NCI-H146 treated with DMSO at 0.1 percent for 48 hours (cell line): ENCODE measurements around the gene COL25A1.

Experiments
- DNase-seq: peaks from one replicate; lab custom pipeline; 2025; ENCODE audit not compliant: unreplicated experiment; lab: John Stamatoyannopoulos, UW

Gene COL25A1

DNA sequence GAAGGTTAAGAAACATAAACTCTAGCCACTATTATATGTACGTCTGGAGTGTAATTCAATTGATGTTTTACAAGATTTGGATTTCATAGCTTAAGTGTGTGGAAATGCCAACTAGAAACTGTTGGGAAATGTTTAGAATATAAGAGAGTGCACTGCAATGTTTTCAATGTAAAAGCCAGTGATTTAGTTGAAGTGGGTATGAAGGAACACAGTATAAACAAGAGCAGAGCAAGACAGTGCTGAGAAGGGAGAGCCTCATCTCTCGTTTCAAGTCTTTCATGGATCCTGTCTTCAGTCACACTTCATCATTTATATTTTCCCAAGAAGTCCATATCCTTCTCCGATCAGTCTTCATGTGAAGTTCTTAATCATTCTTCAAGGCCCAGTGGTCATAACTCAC, 375.7 kb downstream of the COL25A1 start:
- no peak for DNase-seq

- DNase-seq: no peak
These were observed 376.4 kb downstream of the COL25A1 start for GRCh38 chr4:108926061-108926460.

DNA sequence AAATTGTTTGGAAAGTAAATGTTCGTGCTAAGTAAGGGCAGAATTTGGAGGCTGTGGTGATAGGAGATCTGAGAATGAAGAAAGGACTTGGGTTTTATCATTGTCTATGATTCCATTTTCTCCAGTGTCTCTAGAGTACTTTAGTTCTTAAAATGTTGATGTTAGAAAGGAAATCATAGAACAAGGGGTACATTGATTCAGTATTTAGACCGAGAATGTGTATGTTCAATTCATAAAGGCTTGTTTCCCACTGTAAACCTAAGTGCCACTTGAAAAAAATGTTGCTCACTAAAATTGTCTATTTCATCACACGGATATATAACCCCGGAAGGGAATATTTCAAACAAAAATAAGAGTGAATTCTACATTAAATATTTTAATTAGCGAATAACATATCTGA, 380.3 kb downstream of the COL25A1 start:
- no peak for DNase-seq

GRCh38 chr4:108920395-108921087, 381.9 kb downstream of the COL25A1 start:
- no peak for DNase-seq

- DNase-seq: no peak
These were observed 383.1 kb downstream of the COL25A1 start for GRCh38 chr4:108919226-108919893.

GRCh38 chr4:108917255-108917654, 385.2 kb downstream of the COL25A1 start:
- DNase-seq: no peak

- no peak for DNase-seq
These were observed 385.8 kb downstream of the COL25A1 start for GRCh38 chr4:108916638-108917037.

DNA sequence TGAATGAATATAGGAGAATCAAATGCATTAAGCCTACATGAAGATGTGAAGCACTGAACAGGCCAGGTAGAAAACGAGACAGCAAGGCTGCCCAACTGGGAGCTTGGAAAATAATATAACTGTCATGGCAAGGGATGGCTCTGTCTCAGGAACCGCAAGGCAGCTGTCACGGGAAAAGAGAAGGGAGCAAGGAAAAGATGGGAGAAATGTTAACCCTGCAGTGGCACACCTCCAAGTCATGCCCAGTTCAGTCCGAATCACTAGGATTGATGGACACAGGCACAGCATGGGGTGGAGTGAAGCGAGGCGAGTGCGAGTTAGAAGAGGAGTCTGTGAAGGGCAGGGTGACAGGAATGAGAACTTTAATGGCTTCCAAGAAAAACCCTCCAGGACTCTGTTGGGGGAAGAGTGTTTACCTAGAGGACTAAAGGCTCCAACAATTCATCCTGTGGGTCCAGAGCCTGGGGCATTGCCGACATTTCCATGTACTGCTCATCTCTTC, 395.5 kb downstream of the COL25A1 start:
- no peak for DNase-seq

GRCh38 chr4:108906006-108906405, 396.5 kb downstream of the COL25A1 start:
- no peak for DNase-seq

- DNase-seq: no peak
These were observed 398.8 kb downstream of the COL25A1 start for GRCh38 chr4:108903464-108904221.

GRCh38 chr4:108902769-108903168, 399.7 kb downstream of the COL25A1 start:
- no peak for DNase-seq

DNA sequence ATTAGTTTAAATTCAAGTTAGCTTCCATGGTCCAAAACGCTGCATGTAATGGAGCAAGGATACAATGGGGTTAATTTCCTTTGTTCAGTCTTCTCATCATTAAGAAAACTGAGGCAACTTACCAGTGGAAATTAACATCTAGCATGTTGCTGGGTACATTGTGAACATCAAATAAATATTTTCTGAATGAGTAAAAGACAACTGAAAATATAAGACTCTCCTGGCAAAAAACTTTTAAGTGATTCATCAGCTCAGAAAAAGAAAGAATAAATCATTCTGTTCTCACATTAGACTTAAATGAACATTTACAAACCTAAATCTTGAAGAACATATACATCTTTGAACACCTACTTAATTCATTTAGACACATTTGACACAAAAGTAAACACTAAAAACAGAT, 401.2 kb downstream of the COL25A1 start:
- no peak for DNase-seq

DNA sequence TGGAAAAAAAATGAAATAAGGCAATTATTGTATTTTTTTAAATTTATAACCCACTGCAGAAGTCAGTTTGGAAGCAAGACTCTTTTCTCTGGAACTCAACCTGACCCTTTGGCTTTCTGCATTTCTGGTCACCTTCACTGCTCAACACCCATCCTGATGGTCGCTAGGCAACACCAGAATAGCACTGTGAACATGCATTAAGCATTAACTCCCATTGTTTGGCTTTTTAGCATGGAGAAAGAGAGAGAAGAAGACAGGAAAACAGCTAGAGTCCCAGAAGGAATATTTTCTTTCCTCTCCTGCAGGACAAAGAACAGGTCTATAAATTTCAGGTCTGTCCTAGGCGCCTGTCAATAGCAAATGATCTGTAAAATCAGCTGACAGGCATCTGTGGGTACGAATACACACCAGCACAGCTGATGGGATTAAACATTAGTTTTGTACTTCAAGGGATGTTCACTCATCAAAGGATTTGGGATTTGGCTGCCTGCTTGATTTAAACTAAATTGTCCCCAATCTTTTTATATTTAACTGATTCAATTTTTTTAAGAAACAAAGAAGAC, 402.4 kb downstream of the COL25A1 start:
- no peak for DNase-seq

DNA sequence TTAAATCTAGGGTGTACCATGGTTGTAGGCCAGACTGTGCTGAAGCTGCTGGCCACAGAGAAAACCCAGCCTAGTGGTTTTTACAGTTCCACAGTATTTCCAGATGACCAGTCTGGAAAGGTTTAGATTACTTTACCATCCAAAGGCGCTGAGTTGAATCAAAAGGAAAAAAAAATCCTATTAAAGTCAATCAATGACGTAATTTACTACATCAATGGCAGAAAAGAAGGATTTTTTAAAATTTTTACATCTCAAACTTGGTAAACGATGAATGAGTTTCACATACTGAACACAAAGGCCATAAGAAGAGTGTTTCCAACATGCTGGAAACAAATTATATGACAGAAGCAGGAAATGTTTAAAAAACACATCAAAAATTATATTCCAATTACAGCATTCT, 409.0 kb downstream of the COL25A1 start:
- DNase-seq: no peak

DNA sequence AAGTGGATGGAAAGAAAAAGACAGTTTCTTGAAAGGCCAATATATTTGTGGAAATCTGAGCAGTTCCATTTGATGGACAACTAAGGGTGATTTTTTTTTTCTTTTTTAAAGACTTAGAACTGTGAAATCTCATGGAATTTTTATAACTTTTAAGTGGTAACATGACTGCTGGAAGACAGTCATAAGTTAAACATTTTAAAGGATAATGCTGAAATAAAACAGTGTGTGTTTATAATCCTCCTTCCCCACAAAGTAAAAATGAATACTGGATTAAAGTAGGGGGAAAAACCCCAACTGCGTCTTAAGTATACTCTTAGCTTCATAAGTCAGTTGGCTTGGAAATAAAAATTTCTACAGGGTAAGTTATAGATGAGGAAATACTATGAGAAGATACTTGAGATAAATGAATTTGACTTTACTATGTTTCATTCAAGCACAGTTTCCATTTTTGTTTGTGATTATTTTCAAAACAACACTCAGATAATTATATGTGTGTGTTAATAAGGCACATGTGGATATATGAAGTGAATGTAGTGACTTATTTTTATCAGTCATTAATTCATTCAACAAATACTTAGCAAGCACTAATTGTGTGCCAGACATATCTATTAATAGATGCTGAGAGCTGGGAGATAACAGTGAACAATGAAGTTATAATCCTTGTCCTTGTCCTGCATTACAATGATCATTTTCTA, 410.4 kb downstream of the COL25A1 start:
- no peak for DNase-seq

- DNase-seq: no peak
These were observed 412.0 kb downstream of the COL25A1 start for GRCh38 chr4:108890484-108890881.

GRCh38 chr4:108889696-108890483, 412.6 kb downstream of the COL25A1 start:
- DNase-seq: no peak

DNA sequence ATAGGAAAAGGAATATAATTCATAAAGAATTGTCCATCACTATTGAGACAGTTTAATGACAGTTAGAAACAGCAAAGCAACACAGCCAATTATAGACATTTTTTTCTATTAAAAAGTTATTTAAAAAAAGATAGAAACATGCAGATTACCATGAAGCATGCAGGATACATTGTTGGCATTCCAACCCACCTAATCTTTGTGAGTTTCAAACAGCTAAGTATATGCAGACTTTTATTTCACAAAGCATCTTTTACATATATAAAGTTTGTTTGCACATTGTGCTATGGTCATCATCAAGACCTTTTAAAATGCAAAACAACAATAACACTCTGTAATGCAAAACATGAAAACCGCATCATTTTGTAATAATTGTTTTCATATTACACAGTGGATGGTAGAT, 413.7 kb downstream of the COL25A1 start:
- no peak for DNase-seq

- DNase-seq: no peak
These were observed 415.4 kb downstream of the COL25A1 start for GRCh38 chr4:108887034-108887433.

GRCh38 chr4:108885211-108885610, 417.2 kb downstream of the COL25A1 start:
- no peak for DNase-seq
